SU-DHL-6 (cell line): Measurements from ENCODE around the gene CAMK1.

Experiments used
- H2AFZ ChIP-seq: fragments of 200-600 bp; sonication (generic); 2 replicates; pipeline ENCODE4 v1.6.1; 2014; ENCODE audit warnings: low read depth, mild to moderate bottlenecking, moderate library complexity, mixed read lengths, antibody characterized with exemption, low read length; ENCODE audit not compliant: severe bottlenecking
- H3F3A ChIP-seq: fragments of 200-600 bp; shearing (Covaris generic); 2 replicates; pipeline ENCODE4 v1.6.0; 2016; ENCODE audit warnings: antibody characterized with exemption, mild to moderate bottlenecking; ENCODE audit not compliant: insufficient read depth
- H3K27ac ChIP-seq: fragments of 200-600 bp; sonication (generic); 2 replicates; pipeline ENCODE4 v1.5.1; 2016; ENCODE audit warnings: low read depth, mild to moderate bottlenecking, low read length, moderate library complexity, mixed read lengths
- H3K27me3 ChIP-seq: fragments of 200-600 bp; sonication (generic), shearing (Covaris generic); 2 replicates; pipeline ENCODE4 v1.6.0; 2014; ENCODE audit warnings: mild to moderate bottlenecking, low read length
- H3K36me3 ChIP-seq: fragments of 200-600 bp; sonication (generic); 2 replicates; pipeline ENCODE4 v1.6.1; 2014; ENCODE audit warnings: mild to moderate bottlenecking, low read length, mixed read lengths
- H3K4me2 ChIP-seq: fragments of 300-600, 200-600 bp; shearing (Covaris generic), sonication (generic); 2 replicates; pipeline ENCODE4 v1.6.0; 2014; ENCODE audit warnings: low read length, low read depth, mild to moderate bottlenecking; ENCODE audit not compliant: poor library complexity, severe bottlenecking
- H3K4me3 ChIP-seq: fragments of 200-600 bp; sonication (generic); 2 replicates; pipeline ENCODE4 v1.5.1; 2014; ENCODE audit warnings: antibody characterized with exemption, low read length, mild to moderate bottlenecking, mixed read lengths; ENCODE audit not compliant: insufficient read depth, poor library complexity, severe bottlenecking
- H3K79me2 ChIP-seq: fragments of 200-600 bp; sonication (generic); 2 replicates; pipeline ENCODE4 v1.6.1; 2014; ENCODE audit warnings: mild to moderate bottlenecking, low read length, moderate library complexity; ENCODE audit not compliant: insufficient read depth
- H3K9ac ChIP-seq: fragments of 200-600 bp; sonication (generic); 2 replicates; pipeline ENCODE4 v1.7.0; 2014; ENCODE audit warnings: mild to moderate bottlenecking, low read length
- H3K9me2 ChIP-seq: fragments of 200-600 bp; sonication (generic); replicated peaks from 2 replicates; pipeline ENCODE4 v1.6.1; 2014; ENCODE audit warnings: low read length; ENCODE audit not compliant: insufficient read depth
- H3K9me3 ChIP-seq: fragments of 200-600 bp; sonication (generic); 2 replicates; pipeline ENCODE4 v1.6.1; 2014; ENCODE audit warnings: low read length, mixed read lengths; ENCODE audit not compliant: insufficient read depth
- H4K20me1 ChIP-seq: fragments of 200-600 bp; sonication (generic); 2 replicates; pipeline ENCODE4 v1.6.1; 2014; ENCODE audit warnings: low read depth, mild to moderate bottlenecking, antibody characterized with exemption, low read length, moderate library complexity, mixed read lengths
- EZH2phosphoT487 ChIP-seq: fragments of 200-600 bp; sonication (generic), shearing (Covaris generic); conservative IDR thresholded peaks from 2 replicates; pipeline ENCODE4 v1.6.1; 2018; ENCODE audit warnings: mild to moderate bottlenecking, antibody characterized with exemption, low read length, moderate library complexity, mixed read lengths
- TF ChIP-seq, protein P1 (sequence below): fragments of 200-600 bp; sonication (generic); IDR thresholded peaks from one replicate; pipeline ENCODE4 v1.5.1; 2017; ENCODE audit warnings: antibody characterized with exemption, mild to moderate bottlenecking, low read length, moderate library complexity; ENCODE audit not compliant: insufficient read depth, poor library complexity, severe bottlenecking

CAMK1 gene

DNA sequence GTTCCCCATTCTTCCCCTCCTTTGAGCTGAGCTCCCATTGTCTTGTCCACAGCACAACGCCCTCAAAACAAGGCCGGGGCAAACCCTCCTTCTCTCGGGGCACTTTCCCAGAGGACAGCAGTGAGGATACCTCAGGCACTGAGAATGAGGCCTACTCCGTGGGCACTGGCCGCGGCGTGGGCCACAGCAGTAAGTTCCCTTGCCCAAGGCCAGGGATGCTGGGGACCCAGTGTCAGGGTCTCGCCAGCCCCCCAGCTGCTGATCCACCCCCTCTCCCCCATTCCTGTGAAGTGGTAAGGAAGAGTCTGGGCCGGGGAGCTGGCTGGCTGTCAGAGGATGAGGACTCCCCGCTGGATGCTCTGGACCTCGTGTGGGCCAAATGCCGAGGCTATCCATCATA lies 24.2 kb downstream of the CAMK1 start:
- TF ChIP-seq, protein P1, sequence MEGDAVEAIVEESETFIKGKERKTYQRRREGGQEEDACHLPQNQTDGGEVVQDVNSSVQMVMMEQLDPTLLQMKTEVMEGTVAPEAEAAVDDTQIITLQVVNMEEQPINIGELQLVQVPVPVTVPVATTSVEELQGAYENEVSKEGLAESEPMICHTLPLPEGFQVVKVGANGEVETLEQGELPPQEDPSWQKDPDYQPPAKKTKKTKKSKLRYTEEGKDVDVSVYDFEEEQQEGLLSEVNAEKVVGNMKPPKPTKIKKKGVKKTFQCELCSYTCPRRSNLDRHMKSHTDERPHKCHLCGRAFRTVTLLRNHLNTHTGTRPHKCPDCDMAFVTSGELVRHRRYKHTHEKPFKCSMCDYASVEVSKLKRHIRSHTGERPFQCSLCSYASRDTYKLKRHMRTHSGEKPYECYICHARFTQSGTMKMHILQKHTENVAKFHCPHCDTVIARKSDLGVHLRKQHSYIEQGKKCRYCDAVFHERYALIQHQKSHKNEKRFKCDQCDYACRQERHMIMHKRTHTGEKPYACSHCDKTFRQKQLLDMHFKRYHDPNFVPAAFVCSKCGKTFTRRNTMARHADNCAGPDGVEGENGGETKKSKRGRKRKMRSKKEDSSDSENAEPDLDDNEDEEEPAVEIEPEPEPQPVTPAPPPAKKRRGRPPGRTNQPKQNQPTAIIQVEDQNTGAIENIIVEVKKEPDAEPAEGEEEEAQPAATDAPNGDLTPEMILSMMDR: no peak
- TF ChIP-seq EZH2phosphoT487: no peak
- peaks cover 4% of the 10 kb centered on the region for H3K79me2 ChIP-seq
- no peak overlapping the region for H3K4me3 ChIP-seq
- H3K27me3 ChIP-seq: no peaks in the 10 kb centered on the region
- H3K36me3 ChIP-seq: no peaks in the 10 kb centered on the region
- no peak overlapping the region for H2AFZ ChIP-seq
- no peaks in the 10 kb centered on the region for H3K9me2 ChIP-seq
- H3K9ac ChIP-seq: no peak overlapping the region
- no peaks in the 10 kb centered on the region for H3K9me3 ChIP-seq
- H3F3A ChIP-seq: no peaks in the 10 kb centered on the region; the same call in 1 of the 2 replicates
- H3K4me2 ChIP-seq: no peak overlapping the region
- H3K27ac ChIP-seq: no peak overlapping the region
- no peaks in the 10 kb centered on the region for H4K20me1 ChIP-seq

DNA sequence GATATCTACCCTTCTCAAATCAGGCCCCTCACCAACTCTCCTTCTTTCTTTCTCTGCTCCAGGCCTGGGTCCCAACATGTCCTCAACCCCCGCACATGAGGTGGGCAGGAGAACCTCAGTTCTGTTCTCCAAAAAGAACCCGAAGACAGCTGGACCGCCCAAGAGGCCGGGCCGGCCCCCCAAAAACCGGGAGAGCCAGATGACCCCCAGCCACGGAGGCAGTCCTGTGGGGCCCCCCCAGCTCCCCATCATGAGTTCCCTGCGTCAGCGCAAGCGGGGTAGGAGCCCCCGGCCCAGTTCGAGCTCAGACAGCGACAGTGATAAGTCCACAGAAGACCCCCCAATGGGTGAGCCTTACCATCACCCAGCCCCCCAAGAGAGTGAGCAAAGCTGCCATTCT lies 25.6 kb downstream of the CAMK1 start:
- H3K4me2 ChIP-seq: no peak overlapping the region
- H3K4me3 ChIP-seq: no peak overlapping the region
- H3K27ac ChIP-seq: no peak overlapping the region
- H3K9me3 ChIP-seq: no peaks in the 10 kb centered on the region
- no peaks in the 10 kb centered on the region for H3F3A ChIP-seq
- H3K9ac ChIP-seq: no peak overlapping the region
- no peaks in the 10 kb centered on the region for H3K27me3 ChIP-seq
- H3K79me2 ChIP-seq: no peaks in the 10 kb centered on the region
- H4K20me1 ChIP-seq: no peaks in the 10 kb centered on the region
- TF ChIP-seq, protein P1: no peak
- TF ChIP-seq EZH2phosphoT487: no peak
- H2AFZ ChIP-seq: no peak overlapping the region
- no peaks in the 10 kb centered on the region for H3K9me2 ChIP-seq
- no peaks in the 10 kb centered on the region for H3K36me3 ChIP-seq

DNA sequence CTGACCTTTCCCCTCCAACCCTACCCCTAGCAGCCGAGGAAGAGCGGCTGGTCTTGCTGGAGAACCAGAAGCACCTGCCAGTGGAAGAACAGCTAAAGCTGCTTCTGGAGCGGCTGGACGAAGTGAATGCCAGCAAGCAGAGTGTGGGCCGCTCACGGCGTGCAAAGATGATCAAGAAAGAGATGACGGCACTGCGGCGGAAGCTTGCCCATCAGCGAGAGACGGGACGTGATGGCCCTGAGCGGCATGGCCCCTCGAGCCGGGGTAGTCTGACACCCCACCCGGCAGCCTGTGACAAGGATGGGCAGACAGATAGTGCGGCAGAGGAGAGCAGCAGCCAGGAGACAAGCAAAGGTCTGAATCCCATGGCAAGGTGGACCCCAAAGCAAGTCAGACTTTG lies 26.2 kb downstream of the CAMK1 start:
- no peak overlapping the region for H3K27ac ChIP-seq
- no peaks in the 10 kb centered on the region for H3K36me3 ChIP-seq
- no peaks in the 10 kb centered on the region for H3F3A ChIP-seq
- no peak overlapping the region for H2AFZ ChIP-seq
- no peaks in the 10 kb centered on the region for H3K79me2 ChIP-seq
- no peaks in the 10 kb centered on the region for H3K27me3 ChIP-seq
- H4K20me1 ChIP-seq: no peaks in the 10 kb centered on the region
- H3K9me2 ChIP-seq: no peaks in the 10 kb centered on the region
- H3K9ac ChIP-seq: no peak overlapping the region
- H3K4me2 ChIP-seq: no peak overlapping the region
- TF ChIP-seq EZH2phosphoT487: no peak
- TF ChIP-seq, protein P1: no peak
- H3K4me3 ChIP-seq: no peak overlapping the region
- no peaks in the 10 kb centered on the region for H3K9me3 ChIP-seq
